ENCODE measurements around the gene STAT5B. TPM values are rescaled to one million over a fixed set of nuclear protein-coding genes. Genes with fewer than 3 reads are reported as not detected.

STAT5B gene
- total RNA-seq, 1 experiment from 2014 or later, result 102 TPM

GRCh38 chr17:42171831-42172230 lies 104.4 kb downstream of the STAT5B start:
- no peak for DNase-seq (ENCODE audit: low read depth, low spot score)
- POLR2A ChIA-PET, result no interaction called here
- CTCF ChIA-PET, result interaction anchor here (0.7 kb wide), 1 partner anchor 162 kb away, joined by 17 read pairs; no protein-coding TSS in a partner anchor
- Histone ChIP-seq H3K27ac (ENCODE audit: low read length) (no peak overlapping the region), H3K9me3 (ENCODE audit: control insufficient read depth, insufficient read depth, low read depth, low read length) (no peaks in the 10 kb centered on the region), H3K4me3 (ENCODE audit: low read depth in 2 of 2, low read length in 2 of 2) (no peak overlapping the region), H3K27me3 (ENCODE audit: control insufficient read depth, insufficient read depth, low read length) (no peaks in the 10 kb centered on the region), H3K36me3 (ENCODE audit: control insufficient read depth, insufficient read depth, low read length) (no peaks in the 10 kb centered on the region), H3K4me1 (ENCODE audit: control insufficient read depth, insufficient read depth, low read length) (no peaks in the 10 kb centered on the region)
- intact Hi-C loops (cut with micrococcal nuclease; ENCODE audit: unreplicated experiment) (no loop called here), in situ Hi-C loops (cut with HindIII; ENCODE audit: low pct_unique_long_range_greater_than_20kb, low sequenced_read_pairs) (no loop called here)
- ATAC-seq, result no peak
- no TSS peak for BruUV-seq (replicated peaks)
- TF ChIP-seq POLR2AphosphoS5 (IDR thresholded peaks at IDR 0.05; ENCODE audit: low read depth, low read length) (no peak), CTCF (IDR thresholded peaks at IDR 0.05) (no peak), REST (IDR thresholded peaks at IDR 0.05; ENCODE audit: insufficient read depth in 1 of 2, low read depth in 2 of 2, low read length in 1 of 2) (no peak), TCF7L2 (IDR thresholded peaks at IDR 0.05; ENCODE audit: low read depth, low read length) (no peak), SIN3A (IDR thresholded peaks at IDR 0.05; ENCODE audit: borderline replicate concordance, insufficient read depth, low read depth, low read length) (no peak)

- Histone ChIP-seq H3K36me3 (ENCODE audit: control insufficient read depth, insufficient read depth, low read length) (no peaks in the 10 kb centered on the region), H3K27ac (ENCODE audit: low read length) (no peak overlapping the region), H3K4me3 (ENCODE audit: low read depth in 2 of 2, low read length in 2 of 2) (no peak overlapping the region), H3K9me3 (ENCODE audit: control insufficient read depth, insufficient read depth, low read depth, low read length) (no peaks in the 10 kb centered on the region), H3K27me3 (ENCODE audit: control insufficient read depth, insufficient read depth, low read length) (no peaks in the 10 kb centered on the region), H3K4me1 (ENCODE audit: control insufficient read depth, insufficient read depth, low read length) (no peaks in the 10 kb centered on the region)
- ATAC-seq (no peak), DNase-seq (ENCODE audit: low read depth, low spot score) (no peak)
- ChIA-PET POLR2A (no interaction called here), CTCF (no interaction called here)
- in situ Hi-C loops (cut with HindIII; ENCODE audit: low pct_unique_long_range_greater_than_20kb, low sequenced_read_pairs), result no loop called here
- BruUV-seq (replicated peaks), result no TSS peak
- TF ChIP-seq POLR2AphosphoS5 (IDR thresholded peaks at IDR 0.05; ENCODE audit: low read depth, low read length) (no peak), CTCF (IDR thresholded peaks at IDR 0.05) (no peak), SIN3A (IDR thresholded peaks at IDR 0.05; ENCODE audit: borderline replicate concordance, insufficient read depth, low read depth, low read length) (no peak), REST (IDR thresholded peaks at IDR 0.05; ENCODE audit: insufficient read depth in 1 of 2, low read depth in 2 of 2, low read length in 1 of 2) (no peak), TCF7L2 (IDR thresholded peaks at IDR 0.05; ENCODE audit: low read depth, low read length) (no peak)
- intact Hi-C loops (cut with micrococcal nuclease; ENCODE audit: unreplicated experiment), result no loop called here
Observed at GRCh38 chr17:42169351-42169750, 106.8 kb downstream of the STAT5B start.
